ENCODE data around the gene UBE2F. TPM values are rescaled to one million over a fixed set of nuclear protein-coding genes. Genes with fewer than 3 reads are reported as not detected.

The UBE2F gene
- polyA plus RNA-seq, 1 of the 3 experiments (the other 2 are of a cell fraction), result 56.9 TPM

DNA sequence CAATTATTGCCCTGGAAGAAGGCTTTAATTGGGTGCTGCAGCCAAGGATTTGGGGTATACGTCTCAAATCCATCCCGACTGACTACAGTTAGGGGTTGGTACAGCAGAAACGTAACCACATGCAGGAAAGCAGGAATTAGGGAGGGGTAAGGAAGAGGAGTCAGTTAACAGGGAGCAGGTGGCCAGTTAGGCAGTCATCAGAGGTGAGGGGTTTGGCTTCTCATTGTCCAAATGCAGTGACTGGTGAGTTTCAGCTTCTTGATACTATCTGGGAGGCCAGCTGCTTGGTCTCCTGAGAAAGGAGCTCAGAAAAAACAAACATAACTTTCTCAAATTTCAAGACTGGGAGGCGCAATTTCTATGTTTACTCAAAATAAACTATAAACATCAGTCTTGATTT lies 38.8 kb upstream of the UBE2F start:
- POLR2A ChIA-PET, result no interaction called here

DNA sequence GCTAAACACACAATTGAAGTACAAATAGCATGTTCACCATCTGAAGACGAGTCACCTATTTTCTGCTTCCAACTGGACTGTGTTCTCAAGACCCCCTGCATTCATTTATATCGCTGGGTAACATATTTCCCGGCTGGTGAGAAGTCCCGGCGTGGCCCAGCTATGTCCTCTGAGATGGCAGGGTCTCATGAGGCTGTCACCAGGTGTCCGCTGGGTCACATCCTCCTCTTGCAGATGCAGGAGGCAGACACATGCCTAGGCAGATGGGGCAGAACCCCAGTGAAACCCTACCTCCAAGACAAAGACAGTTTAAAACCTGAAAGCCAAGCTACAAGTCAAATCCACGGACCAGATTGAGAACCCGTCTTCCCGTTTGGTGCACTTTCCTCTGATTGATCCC lies 36.8 kb upstream of the UBE2F start:
- Histone ChIP-seq H4K20me1 (ENCODE audit: insufficient read depth) (no peaks in the 10 kb centered on the region), H3F3A (replicated peaks; ENCODE audit: insufficient read depth) (peaks cover 5% of the 10 kb centered on the region), H3K9me2 (no peaks in the 10 kb centered on the region), H3K9ac (no peak overlapping the region), H3K36me3 (replicated peaks in 1 of 2; ENCODE audit: control insufficient read depth in 1 of 2, insufficient read depth in 2 of 2, low read length in 1 of 2) (no peaks in the 10 kb centered on the region), H3K4me2 (no peak overlapping the region), H2AFZ (ENCODE audit: low read depth) (no peak overlapping the region), H3K27me3 (ENCODE audit: insufficient read depth) (no peaks in the 10 kb centered on the region), H3K79me2 (ENCODE audit: insufficient read depth) (no peaks in the 10 kb centered on the region), H3K27ac (ENCODE audit: low read depth in 2 of 2, low read length in 1 of 2) (no peak overlapping the region), H3K4me3 (ENCODE audit: low read depth in 2 of 2, low read length in 1 of 2) (no peak overlapping the region), H3K9me3 (no peaks in the 10 kb centered on the region), H3K4me1 (ENCODE audit: control insufficient read depth in 1 of 2, insufficient read depth in 2 of 2, low read depth in 1 of 2, low read length in 1 of 2) (peaks cover 0 to 10% of the 10 kb centered on the region in 2 experiments; a peak in 1 of 4 replicates)
- TF ChIP-seq FOXM1 (IDR thresholded peaks at IDR 0.05; ENCODE audit: low read depth), result no peak
- no peak for TF ChIP-seq FOXJ3 (CRISPR knock-in tag; IDR thresholded peaks at IDR 0.05)
- no peak for TF ChIP-seq TEAD4 (IDR thresholded peaks at IDR 0.05; ENCODE audit: borderline replicate concordance, insufficient read depth)
- no peak for TF ChIP-seq SMC3 (IDR thresholded peaks at IDR 0.05; ENCODE audit: low read depth, low read length)
- no peak for TF ChIP-seq YY1 (IDR thresholded peaks at IDR 0.05; ENCODE audit: low read depth)
- TF ChIP-seq FOSL2 (IDR thresholded peaks at IDR 0.05; ENCODE audit: borderline replicate concordance, low read depth), result no peak
- TF ChIP-seq, protein P1, sequence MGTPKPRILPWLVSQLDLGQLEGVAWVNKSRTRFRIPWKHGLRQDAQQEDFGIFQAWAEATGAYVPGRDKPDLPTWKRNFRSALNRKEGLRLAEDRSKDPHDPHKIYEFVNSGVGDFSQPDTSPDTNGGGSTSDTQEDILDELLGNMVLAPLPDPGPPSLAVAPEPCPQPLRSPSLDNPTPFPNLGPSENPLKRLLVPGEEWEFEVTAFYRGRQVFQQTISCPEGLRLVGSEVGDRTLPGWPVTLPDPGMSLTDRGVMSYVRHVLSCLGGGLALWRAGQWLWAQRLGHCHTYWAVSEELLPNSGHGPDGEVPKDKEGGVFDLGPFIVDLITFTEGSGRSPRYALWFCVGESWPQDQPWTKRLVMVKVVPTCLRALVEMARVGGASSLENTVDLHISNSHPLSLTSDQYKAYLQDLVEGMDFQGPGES (IDR thresholded peaks at IDR 0.05; ENCODE audit: low read depth, low read length), result no peak
- no peak for TF ChIP-seq POLR2AphosphoS5 (IDR thresholded peaks at IDR 0.05; ENCODE audit: low read depth, low read length)
- TF ChIP-seq EZH2phosphoT487 (IDR thresholded peaks at IDR 0.05; ENCODE audit: borderline replicate concordance, low read depth), result no peak
- ChIA-PET POLR2A (no interaction called here), CTCF (no interaction called here)
- no peak for DNase-seq
- WGBS (ENCODE audit: low lambda C conversion rate), result 78% methylated on average over 9 of the region's 9 CpGs

More for the DNA sequence above, 38.8 kb upstream of the UBE2F start:
- Histone ChIP-seq H3K27me3 (ENCODE audit: insufficient read depth) (no peaks in the 10 kb centered on the region), H4K20me1 (ENCODE audit: insufficient read depth) (no peaks in the 10 kb centered on the region), H3K4me1 (ENCODE audit: control insufficient read depth in 1 of 2, insufficient read depth in 2 of 2, low read depth in 1 of 2, low read length in 1 of 2) (peaks cover 0 to 20% of the 10 kb centered on the region in 2 experiments; a peak in 2 of 4 replicates), H3K79me2 (ENCODE audit: insufficient read depth) (no peaks in the 10 kb centered on the region), H3K4me3 (ENCODE audit: low read depth in 2 of 2, low read length in 1 of 2) (no peak overlapping the region), H3K9me2 (no peaks in the 10 kb centered on the region), H2AFZ (ENCODE audit: low read depth) (no peak overlapping the region), H3F3A (replicated peaks; ENCODE audit: insufficient read depth) (peaks cover 4% of the 10 kb centered on the region), H3K27ac (ENCODE audit: low read depth in 2 of 2, low read length in 1 of 2) (no peak overlapping the region), H3K4me2 (no peak overlapping the region), H3K36me3 (replicated peaks in 1 of 2; ENCODE audit: control insufficient read depth in 1 of 2, insufficient read depth in 2 of 2, low read length in 1 of 2) (no peaks in the 10 kb centered on the region), H3K9ac (no peak overlapping the region), H3K9me3 (no peaks in the 10 kb centered on the region)
- no peak for TF ChIP-seq GABPA (IDR thresholded peaks at IDR 0.05; ENCODE audit: low read depth)
- TF ChIP-seq EZH2phosphoT487 (IDR thresholded peaks at IDR 0.05; ENCODE audit: borderline replicate concordance, low read depth), result no peak
- TF ChIP-seq EP300 (IDR thresholded peaks at IDR 0.05; ENCODE audit: borderline replicate concordance in 1 of 2, low read depth in 1 of 2, low read length in 1 of 2), result no peak
- no peak for TF ChIP-seq ELF1 (IDR thresholded peaks at IDR 0.05)
- TF ChIP-seq GATA2 (CRISPR knock-in tag; IDR thresholded peaks at IDR 0.05), result no peak
- no peak for DNase-seq
- WGBS (ENCODE audit: low lambda C conversion rate), result 76% methylated on average over 4 of the region's 4 CpGs
- CTCF ChIA-PET, result interaction anchor here (0.9 to 6.7 kb wide), 2 partner anchors 68 to 255 kb away, joined by 4 to 71 read pairs; partner anchors contain the start of gene RAMP1
